Common myeloid progenitor, CD34-positive (primary cell): Measurements from ENCODE around the gene CNIH4.
A peak's percentile ranks its signal among the peaks of the same experiment; 100 is the strongest.

Experiments used
- CTCF ChIA-PET: fragments of 350-600 bp; sonication (Branson Sonifier 250); formaldehyde crosslinking; loops from one replicate; lab custom pipeline; 2021; ENCODE audit warnings: antibody characterized with exemption; lab: Charles Lee
- POLR2A ChIA-PET: fragments of 350-600 bp; sonication (Branson Sonifier 250); formaldehyde crosslinking; loops from one replicate; lab custom pipeline; 2021; ENCODE audit warnings: antibody characterized with exemption; lab: Charles Lee
- DNase-seq, 3 donors: peaks; one replicate each; pipeline versions ENCODE4 v3.0.0 to v3.0.0-alpha.2; 2013
- H3K27ac ChIP-seq, 2 experiments: 1 replicate in 1 of 2; 2 replicates in 1 of 2; pipeline ENCODE4 v1.7.0; 2013; ENCODE audit warnings: inconsistent platforms in 2 of 2, low read length in 2 of 2, mild to moderate bottlenecking in 2 of 2, low read depth in 1 of 2, moderate library complexity in 1 of 2; ENCODE audit not compliant: severe bottlenecking in 2 of 2, insufficient read depth in 1 of 2, poor library complexity in 1 of 2
- H3K27me3 ChIP-seq, 5 experiments: replicated peaks in 2 of 5; 1 replicate in 3 of 5; 2 replicates in 2 of 5; pipeline versions ENCODE4 v1.6.1 to v1.7.0; 2013; ENCODE audit warnings: low read length in 4 of 5, mild to moderate bottlenecking in 2 of 5, moderate library complexity in 2 of 5, inconsistent platforms in 1 of 5; ENCODE audit not compliant: insufficient read depth in 5 of 5, control insufficient read depth in 4 of 5
- H3K36me3 ChIP-seq, 4 experiments: 1 replicate in 2 of 4; 2 replicates in 2 of 4; pipeline versions ENCODE4 v1.6.1 to v1.7.0; 2013; ENCODE audit warnings: low read length in 3 of 4, control low read depth in 1 of 4, mild to moderate bottlenecking in 1 of 4; ENCODE audit not compliant: control insufficient read depth in 4 of 4, insufficient read depth in 4 of 4
- H3K4me1 ChIP-seq, 4 experiments: 1 replicate in 3 of 4; 2 replicates in 1 of 4; pipeline versions ENCODE4 v1.6.1 to v1.7.1; 2013; ENCODE audit warnings: low read length in 3 of 4, mild to moderate bottlenecking in 3 of 4, control low read depth in 1 of 4, inconsistent platforms in 1 of 4, moderate library complexity in 1 of 4; ENCODE audit not compliant: control insufficient read depth in 4 of 4, insufficient read depth in 4 of 4; ENCODE audit errors: control extremely low read depth in 1 of 4
- H3K4me3 ChIP-seq, 7 experiments: 1 replicate in 4 of 7; 2 replicates in 3 of 7; pipeline versions ENCODE4 v1.5.1 to v1.7.0; 2013; ENCODE audit warnings: mild to moderate bottlenecking in 7 of 7, low read length in 6 of 7, moderate library complexity in 6 of 7, inconsistent platforms in 2 of 7, low read depth in 2 of 7, control low read depth in 1 of 7; ENCODE audit not compliant: insufficient read depth in 4 of 7, control insufficient read depth in 1 of 7; ENCODE audit errors: extremely low read depth in 1 of 7
- H3K9me3 ChIP-seq, 5 experiments: 1 replicate in 4 of 5; 2 replicates in 1 of 5; pipeline versions ENCODE4 v1.6.1 to v1.7.1; 2013; ENCODE audit warnings: low read length in 4 of 5, mild to moderate bottlenecking in 2 of 5, inconsistent platforms in 1 of 5, low read depth in 1 of 5, moderate library complexity in 1 of 5; ENCODE audit not compliant: control insufficient read depth in 4 of 5, insufficient read depth in 2 of 5; ENCODE audit errors: control extremely low read depth in 1 of 5
- WGBS: methylation state at CpG from one replicate; pipeline ENCODE4 v1.1.5; 2013; ENCODE audit not compliant: insufficient coverage; 5-methylcytosine and 5-hydroxymethylcytosine counted together

The CNIH4 gene

GRCh38 chr1:224390517-224390916 lies 33.8 kb downstream of the CNIH4 start:
- DNase-seq: no peak
- Histone ChIP-seq H3K9me3 (no peaks in the 10 kb centered on the region), H3K36me3 (peaks cover 38 to 79% (median 56%) of the 10 kb centered on the region in 4 experiments), H3K4me1 (no peaks in the 10 kb centered on the region), H3K27ac (no peak overlapping the region), H3K4me3 (no peak overlapping the region), H3K27me3 (peaks cover 0 to 9% (median 0%) of the 10 kb centered on the region in 5 experiments)
- ChIA-PET POLR2A (no interaction called here), CTCF (no interaction called here)
- WGBS: no CpG with 5 or more reads among the region's 5 CpGs

GRCh38 chr1:224392411-224393249 lies 36.0 kb downstream of the CNIH4 start:
- Histone ChIP-seq H3K4me3 (no peak overlapping the region), H3K36me3 (peaks cover 42 to 91% (median 65%) of the 10 kb centered on the region in 4 experiments), H3K4me1 (no peaks in the 10 kb centered on the region), H3K27me3 (peaks cover 0 to 4% (median 0%) of the 10 kb centered on the region in 5 experiments), H3K9me3 (no peaks in the 10 kb centered on the region), H3K27ac (no peak overlapping the region)
- CTCF ChIA-PET: no interaction called here
- WGBS: no CpG with 5 or more reads among the region's 4 CpGs
- DNase-seq: peak; percentile 10 to 55 (median 22)
- POLR2A ChIA-PET: no interaction called here

GRCh38 chr1:224393294-224393693 lies 36.6 kb downstream of the CNIH4 start:
- no peak for DNase-seq
- ChIA-PET CTCF (interaction anchor here (1.0 kb wide), 1 partner anchor 13 kb away, joined by 3 read pairs; no protein-coding TSS in a partner anchor), POLR2A (no interaction called here)
- H3K4me3 ChIP-seq: no peak overlapping the region
- no peaks in the 10 kb centered on the region for H3K9me3 ChIP-seq
- peaks cover 38 to 91% (median 65%) of the 10 kb centered on the region in 4 experiments for H3K36me3 ChIP-seq
- no peak overlapping the region for H3K27ac ChIP-seq
- WGBS: no CpG with 5 or more reads among the region's 3 CpGs
- peaks cover 0 to 4% (median 0%) of the 10 kb centered on the region in 5 experiments for H3K27me3 ChIP-seq
- no peaks in the 10 kb centered on the region for H3K4me1 ChIP-seq

GRCh38 chr1:224399887-224400286 lies 43.2 kb downstream of the CNIH4 start:
- peaks cover 20 to 86% (median 47%) of the 10 kb centered on the region in 4 experiments for H3K36me3 ChIP-seq
- H3K27ac ChIP-seq: no peak overlapping the region
- peaks cover 0 to 7% (median 0%) of the 10 kb centered on the region in 4 experiments for H3K4me1 ChIP-seq
- no peak for DNase-seq
- H3K4me3 ChIP-seq: no peak overlapping the region
- WGBS: no CpG with 5 or more reads among the region's 1 CpG
- ChIA-PET POLR2A (no interaction called here), CTCF (interaction anchor here (1.0 kb wide), 1 partner anchor 32 kb away, joined by 3 read pairs; no protein-coding TSS in a partner anchor)
- H3K9me3 ChIP-seq: no peaks in the 10 kb centered on the region
- H3K27me3 ChIP-seq: no peaks in the 10 kb centered on the region

GRCh38 chr1:224402472-224403036 lies 45.9 kb downstream of the CNIH4 start:
- WGBS: no CpG with 5 or more reads among the region's 1 CpG
- ChIA-PET CTCF (no interaction called here), POLR2A (no interaction called here)
- no peak for DNase-seq
- H3K27me3 ChIP-seq: no peaks in the 10 kb centered on the region
- H3K27ac ChIP-seq: no peak overlapping the region
- H3K9me3 ChIP-seq: no peaks in the 10 kb centered on the region
- H3K4me1 ChIP-seq: peaks cover 0 to 7% (median 0%) of the 10 kb centered on the region in 4 experiments
- no peak overlapping the region for H3K4me3 ChIP-seq
- H3K36me3 ChIP-seq: peaks cover 26 to 81% (median 38%) of the 10 kb centered on the region in 4 experiments

GRCh38 chr1:224404916-224405603 lies 48.4 kb downstream of the CNIH4 start:
- H3K4me3 ChIP-seq: no peak overlapping the region
- H3K36me3 ChIP-seq: peaks cover 23 to 81% (median 42%) of the 10 kb centered on the region in 4 experiments
- no CpG with 5 or more reads among the region's 3 CpGs for WGBS
- H3K4me1 ChIP-seq: peaks cover 0 to 7% (median 0%) of the 10 kb centered on the region in 4 experiments
- ChIA-PET CTCF (interaction anchor here (0.6 to 1.1 kb wide), 3 partner anchors 12 to 35 kb away, joined by 3 to 5 read pairs (median 4); no protein-coding TSS in a partner anchor), POLR2A (interaction anchor here (0.6 kb wide), 1 partner anchor 576 kb away, joined by 4 read pairs; no protein-coding TSS in a partner anchor)
- DNase-seq: no peak
- no peaks in the 10 kb centered on the region for H3K27me3 ChIP-seq
- H3K9me3 ChIP-seq: no peaks in the 10 kb centered on the region
- H3K27ac ChIP-seq: no peak overlapping the region
